Astrocyte (in vitro differentiated cells and primary cell): Measurements from ENCODE around the gene RHOBTB1. TPM values are rescaled to one million over a fixed set of nuclear protein-coding genes. Genes with fewer than 3 reads are reported as not detected.

Experiments used
- DNase-seq: peaks from one replicate; pipeline ENCODE4 v3.0.0-alpha.2; 2010; ENCODE audit warnings: low read depth
- FAIRE-seq: peaks from 2 replicates; lab custom pipeline; 2011; peaks lifted over from hg19 to GRCh38; lab: Jason Lieb, UNC
- H2AFZ ChIP-seq: 2 replicates; pipeline ENCODE4 v1.6.0; 2012; ENCODE audit warnings: low read depth, low read length, inconsistent platforms
- H3K27ac ChIP-seq: 2 replicates; pipeline ENCODE4 v1.5.1; 2011; ENCODE audit warnings: low read depth, low read length, inconsistent platforms
- H3K27me3 ChIP-seq: 2 replicates; pipeline ENCODE4 v1.6.0; 2011; ENCODE audit warnings: low read length, inconsistent platforms; ENCODE audit not compliant: insufficient read depth
- H3K36me3 ChIP-seq: 2 replicates; pipeline ENCODE4 v1.5.1; 2011; ENCODE audit warnings: low read length, inconsistent platforms; ENCODE audit not compliant: insufficient read depth
- H3K4me1 ChIP-seq: 2 replicates; pipeline ENCODE4 v1.5.1; 2011; ENCODE audit warnings: low read length, inconsistent platforms; ENCODE audit not compliant: insufficient read depth
- H3K4me2 ChIP-seq: 2 replicates; pipeline ENCODE4 v1.6.0; 2012; ENCODE audit warnings: low read length, inconsistent platforms
- H3K4me3 ChIP-seq: 2 replicates; pipeline ENCODE4 v1.5.1; 2011; ENCODE audit warnings: low read depth, mild to moderate bottlenecking, low read length, inconsistent platforms; ENCODE audit not compliant: insufficient read depth
- H3K79me2 ChIP-seq: 2 replicates; pipeline ENCODE4 v1.6.0; 2012; ENCODE audit warnings: mild to moderate bottlenecking, low read length, inconsistent platforms; ENCODE audit not compliant: insufficient read depth
- H3K9ac ChIP-seq: 2 replicates; pipeline ENCODE4 v1.6.0; 2012; ENCODE audit warnings: mild to moderate bottlenecking, low read length, inconsistent platforms
- H3K9me3 ChIP-seq: 2 replicates; pipeline ENCODE4 v1.5.1; 2012; ENCODE audit warnings: low read depth, mild to moderate bottlenecking, low read length, inconsistent platforms; ENCODE audit not compliant: insufficient read depth
- H4K20me1 ChIP-seq: 2 replicates; pipeline ENCODE4 v1.6.0; 2012; ENCODE audit warnings: low read length, inconsistent platforms; ENCODE audit not compliant: insufficient read depth
- H3K27ac Mint-ChIP-seq: one replicate; pipeline ENCODE4 v1.8.0; 2021; ENCODE audit warnings: mild to moderate bottlenecking, mixed read lengths; ENCODE audit not compliant: unreplicated experiment
- H3K27me3 Mint-ChIP-seq: one replicate; pipeline ENCODE4 v1.8.0; 2021; ENCODE audit warnings: low read depth, mixed read lengths; ENCODE audit not compliant: unreplicated experiment
- H3K36me3 Mint-ChIP-seq: one replicate; pipeline ENCODE4 v1.8.0; 2021; ENCODE audit warnings: low read depth, mixed read lengths; ENCODE audit not compliant: unreplicated experiment
- H3K4me1 Mint-ChIP-seq: one replicate; pipeline ENCODE4 v1.8.0; 2021; ENCODE audit warnings: low read depth, mixed read lengths; ENCODE audit not compliant: unreplicated experiment
- H3K4me3 Mint-ChIP-seq: one replicate; pipeline ENCODE4 v1.8.0; 2021; ENCODE audit warnings: mild to moderate bottlenecking, moderate library complexity, mixed read lengths; ENCODE audit not compliant: unreplicated experiment
- H3K9me3 Mint-ChIP-seq: one replicate; pipeline ENCODE4 v1.8.0; 2021; ENCODE audit warnings: mild to moderate bottlenecking, mixed read lengths; ENCODE audit not compliant: unreplicated experiment
- EZH2 ChIP-seq: IDR thresholded peaks from 2 replicates; pipeline ENCODE4 v1.6.1; 2012; ENCODE audit warnings: mild to moderate bottlenecking, low read length, inconsistent platforms; ENCODE audit not compliant: insufficient read depth
- total RNA-seq: library from RNA; stranded (reverse); gene quantifications from 2 replicates; pipeline ENCODE4 v1.2.1, GENCODE V29; 2021
- TF ChIP-seq, protein P1 (sequence below): IDR thresholded peaks from 2 replicates; pipeline ENCODE4 v1.5.1; 2011; ENCODE audit warnings: low read depth, mild to moderate bottlenecking, inconsistent platforms, low read length, moderate library complexity; ENCODE audit not compliant: insufficient read depth

Gene RHOBTB1
- total RNA-seq, 1 donor from 2014 or later: 46.5 TPM

DNA sequence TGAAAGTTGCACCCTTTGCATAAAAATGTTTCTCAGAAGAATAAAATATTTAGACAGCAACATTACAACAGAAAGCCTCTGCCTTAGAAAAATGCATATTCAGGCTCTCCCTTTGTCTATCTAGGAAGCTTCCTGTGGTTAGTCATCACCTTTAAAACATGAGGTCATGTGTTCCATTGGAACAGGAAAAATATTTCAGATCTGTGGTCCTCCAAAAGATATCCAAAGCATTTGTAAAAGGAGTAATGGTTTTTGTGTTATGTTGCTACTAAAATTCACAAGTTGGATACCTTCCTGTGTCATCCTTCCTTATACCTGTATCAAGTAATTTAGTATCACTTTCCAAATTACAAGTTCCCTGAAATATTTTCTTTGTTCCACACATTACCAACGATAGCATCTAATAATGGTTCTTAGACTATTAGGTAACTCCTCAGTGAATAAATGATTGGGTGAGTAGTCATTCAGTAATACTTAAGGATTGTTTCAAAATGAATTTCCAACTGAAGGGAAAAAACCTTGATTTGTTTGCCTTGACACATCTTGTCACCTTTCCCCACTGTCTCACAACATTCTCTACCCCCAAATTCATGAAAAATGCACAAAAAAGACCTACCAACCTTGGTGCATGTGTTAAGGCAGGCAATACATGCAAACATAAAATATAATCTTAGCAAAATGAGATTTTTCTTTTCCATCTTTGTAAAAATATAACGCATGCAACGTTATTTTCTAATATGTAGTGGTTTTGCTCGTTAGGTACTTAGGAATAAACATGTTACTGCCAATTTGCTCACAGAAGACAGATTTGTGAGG lies 19.7 kb upstream of the RHOBTB1 start:
- Mint-ChIP-seq H3K4me1 (peaks cover 47% of the 10 kb centered on the region), H3K27ac (peak overlapping the region; percentile 99), H3K36me3 (no peaks in the 10 kb centered on the region), H3K27me3 (no peaks in the 10 kb centered on the region), H3K4me3 (peak overlapping the region; percentile 4), H3K9me3 (peaks cover 2% of the 10 kb centered on the region)
- no peaks in the 10 kb centered on the region for H3K79me2 ChIP-seq
- peak overlapping the region; percentile 80 for H3K27ac ChIP-seq
- H3K9ac ChIP-seq: peak overlapping the region; percentile 61
- H3K36me3 ChIP-seq: no peaks in the 10 kb centered on the region
- no peaks in the 10 kb centered on the region for H3K27me3 ChIP-seq
- TF ChIP-seq, protein P1, sequence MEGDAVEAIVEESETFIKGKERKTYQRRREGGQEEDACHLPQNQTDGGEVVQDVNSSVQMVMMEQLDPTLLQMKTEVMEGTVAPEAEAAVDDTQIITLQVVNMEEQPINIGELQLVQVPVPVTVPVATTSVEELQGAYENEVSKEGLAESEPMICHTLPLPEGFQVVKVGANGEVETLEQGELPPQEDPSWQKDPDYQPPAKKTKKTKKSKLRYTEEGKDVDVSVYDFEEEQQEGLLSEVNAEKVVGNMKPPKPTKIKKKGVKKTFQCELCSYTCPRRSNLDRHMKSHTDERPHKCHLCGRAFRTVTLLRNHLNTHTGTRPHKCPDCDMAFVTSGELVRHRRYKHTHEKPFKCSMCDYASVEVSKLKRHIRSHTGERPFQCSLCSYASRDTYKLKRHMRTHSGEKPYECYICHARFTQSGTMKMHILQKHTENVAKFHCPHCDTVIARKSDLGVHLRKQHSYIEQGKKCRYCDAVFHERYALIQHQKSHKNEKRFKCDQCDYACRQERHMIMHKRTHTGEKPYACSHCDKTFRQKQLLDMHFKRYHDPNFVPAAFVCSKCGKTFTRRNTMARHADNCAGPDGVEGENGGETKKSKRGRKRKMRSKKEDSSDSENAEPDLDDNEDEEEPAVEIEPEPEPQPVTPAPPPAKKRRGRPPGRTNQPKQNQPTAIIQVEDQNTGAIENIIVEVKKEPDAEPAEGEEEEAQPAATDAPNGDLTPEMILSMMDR: no peak
- TF ChIP-seq EZH2: no peak
- peaks cover 36% of the 10 kb centered on the region for H3K4me1 ChIP-seq
- H4K20me1 ChIP-seq: no peaks in the 10 kb centered on the region
- FAIRE-seq (peak; percentile 96), DNase-seq (peak; percentile 86)
- H2AFZ ChIP-seq: no peak overlapping the region
- peak overlapping the region; percentile 2 for H3K4me3 ChIP-seq
- H3K4me2 ChIP-seq: peak overlapping the region; percentile 69
- H3K9me3 ChIP-seq: no peaks in the 10 kb centered on the region

GRCh38 chr10:60962946-60963345 lies 19.0 kb upstream of the RHOBTB1 start:
- peaks cover 2% of the 10 kb centered on the region for H3K9me3 Mint-ChIP-seq
- peak overlapping the region; percentile 69 for H3K4me2 ChIP-seq

More at GRCh38 chr10:60962946-60963345, 19.0 kb upstream of the RHOBTB1 start:
- Mint-ChIP-seq H3K4me3 (no peak overlapping the region), H3K27me3 (no peaks in the 10 kb centered on the region), H3K4me1 (peaks cover 41% of the 10 kb centered on the region), H3K36me3 (no peaks in the 10 kb centered on the region), H3K27ac (peak overlapping the region; percentile 99)
- Histone ChIP-seq H2AFZ (no peak overlapping the region), H3K79me2 (no peaks in the 10 kb centered on the region), H3K27ac (peak overlapping the region; percentile 80), H3K9ac (peak overlapping the region; percentile 61), H3K4me1 (peaks cover 36% of the 10 kb centered on the region), H3K36me3 (no peaks in the 10 kb centered on the region), H3K27me3 (no peaks in the 10 kb centered on the region), H3K9me3 (no peaks in the 10 kb centered on the region), H4K20me1 (no peaks in the 10 kb centered on the region), H3K4me3 (peak overlapping the region; percentile 2)
- TF ChIP-seq, protein P1: no peak
- TF ChIP-seq EZH2: no peak
- peak; percentile 5 for FAIRE-seq
- peak; percentile 80 for DNase-seq
